K562 (cell line): ENCODE results near the gene CFAP221. TPM values are rescaled to one million over a fixed set of nuclear protein-coding genes. Genes with fewer than 3 reads are reported as not detected.

Source experiments
- ATAC-seq: fragments of 200-7000 bp; cut with Tn5 transposase; 3 replicates; pipeline ENCODE4 v1.9.1; 2020; ENCODE audit warnings: moderate library complexity
- BruUV-seq: library from RNA; stranded (reverse); fragments of 400-500 nt; replicated peaks from 2 replicates; lab custom pipeline; 2021; lab: Mats Ljungman, UMichigan
- CTCF ChIA-PET: fragments of 300-600 bp; formaldehyde crosslinking; extraction: SDS; loops from one replicate; lab custom pipeline; 2021; ENCODE audit warnings: low intra/inter-chr PET ratio; lab: Yijun Ruan, JAX
- POLR2A ChIA-PET: fragments of 300-600, 350-650 bp; sonication (Branson Sonifier 250); formaldehyde crosslinking; extraction: SDS; loops from one replicate; lab custom pipeline; 2021; ENCODE audit warnings: antibody characterized with exemption, inconsistent platforms; lab: Yijun Ruan, JAX
- DNase-seq, 4 experiments: peaks; one replicate each; pipeline versions ENCODE4 v3.0.0 to v3.0.0-alpha.2; 2011 to 2018; ENCODE audit warnings: low spot score in 3 of 4, mixed read lengths in 3 of 4; ENCODE audit errors: extremely low read depth in 1 of 4
- FAIRE-seq: peaks from 2 replicates; lab custom pipeline; 2011; peaks lifted over from hg19 to GRCh38; lab: Jason Lieb, UNC
- H2AFZ ChIP-seq: 2 replicates; pipeline ENCODE4 v1.6.0; 2011; ENCODE audit warnings: low read depth, low read length, control low read depth, inconsistent platforms
- H3K27ac ChIP-seq: fragments of 200-600 bp; 3 replicates; pipeline ENCODE4 v1.8.0; 2011; ENCODE audit warnings: low read depth, mild to moderate bottlenecking, control low read depth, inconsistent platforms, low read length, moderate library complexity, mixed read lengths; ENCODE audit errors: extremely low read depth
- H3K27me3 ChIP-seq, 2 experiments: fragments of 300-600 bp in 1 of 2; 2 replicates in 1 of 2; 3 replicates in 1 of 2; pipeline versions ENCODE4 v1.6.0 to v1.8.0; 2011; ENCODE audit warnings: inconsistent platforms in 2 of 2, low read length in 2 of 2, mild to moderate bottlenecking in 1 of 2, mixed read lengths in 1 of 2, moderate library complexity in 1 of 2; ENCODE audit not compliant: control insufficient read depth in 2 of 2, insufficient read depth in 2 of 2
- H3K36me3 ChIP-seq: fragments of 300-600 bp; 3 replicates; pipeline ENCODE4 v1.8.0; 2011; ENCODE audit warnings: mild to moderate bottlenecking, low read length, inconsistent platforms; ENCODE audit not compliant: control insufficient read depth, insufficient read depth
- H3K4me1 ChIP-seq, 2 experiments: fragments of 200-600 bp in 1 of 2; replicated peaks in 1 of 2; 2 replicates in 1 of 2; 3 replicates in 1 of 2; pipeline versions ENCODE4 v1.5.1 to v1.8.0; 2011; ENCODE audit warnings: inconsistent platforms in 2 of 2, low read length in 2 of 2, mild to moderate bottlenecking in 1 of 2, mixed read lengths in 1 of 2, moderate library complexity in 1 of 2; ENCODE audit not compliant: control insufficient read depth in 2 of 2, insufficient read depth in 2 of 2
- H3K4me2 ChIP-seq: 2 replicates; pipeline ENCODE4 v1.6.1; 2011; ENCODE audit warnings: low read length, control low read depth, inconsistent platforms, mixed read lengths; ENCODE audit not compliant: insufficient read depth
- H3K4me3 ChIP-seq: fragments of 200-600 bp; sonication (generic), shearing (Covaris generic); 2 replicates; pipeline ENCODE4 v1.5.1; 2016; ENCODE audit warnings: control low read depth, inconsistent platforms
- H3K79me2 ChIP-seq: fragments of 200-600 bp; 3 replicates; pipeline ENCODE4 v1.8.0; 2011; ENCODE audit warnings: low read length, inconsistent platforms; ENCODE audit not compliant: control insufficient read depth, insufficient read depth
- H3K9ac ChIP-seq, 2 experiments: 2 replicates each; pipeline versions ENCODE4 v1.6.0 to v1.6.1; 2011; ENCODE audit warnings: low read depth in 2 of 2, low read length in 2 of 2, control low read depth in 1 of 2, inconsistent platforms in 1 of 2, mild to moderate bottlenecking in 1 of 2, mixed read lengths in 1 of 2; ENCODE audit not compliant: insufficient read depth in 1 of 2
- H3K9me1 ChIP-seq: one replicate; pipeline ENCODE4 v1.6.0; 2011; ENCODE audit warnings: inconsistent platforms, mild to moderate bottlenecking, low read length, moderate library complexity; ENCODE audit not compliant: control insufficient read depth, insufficient read depth
- H3K9me3 ChIP-seq: replicated peaks from 2 replicates; pipeline ENCODE4 v1.5.1; 2011; ENCODE audit warnings: low read depth, low read length, inconsistent platforms; ENCODE audit not compliant: control insufficient read depth, insufficient read depth
- H4K20me1 ChIP-seq: replicated peaks from 2 replicates; pipeline ENCODE4 v1.6.1; 2011; ENCODE audit warnings: low read length, inconsistent platforms, mixed read lengths; ENCODE audit not compliant: control insufficient read depth, insufficient read depth
- CHD4 ChIP-seq: fragments of 200-600 bp; sonication (generic); IDR thresholded peaks from 3 replicates; pipeline ENCODE4 v1.6.1; 2012; ENCODE audit warnings: low read depth, mild to moderate bottlenecking, mixed read lengths, low read length, inconsistent platforms; ENCODE audit not compliant: insufficient read depth, insufficient replicate concordance, poor library complexity, severe bottlenecking
- HLTF ChIP-seq: fragments of 450-650 bp; IDR thresholded peaks from 2 replicates; pipeline ENCODE4 v1.6.1; 2016
- HSF4 ChIP-seq: fragments of 250-450 bp; sonication (Bioruptor Pico); IDR thresholded peaks from 2 replicates; pipeline ENCODE4 v2.1.2; 2022; ENCODE audit warnings: mild to moderate bottlenecking, moderate library complexity, borderline replicate concordance
- NR1H2 ChIP-seq: sonication (generic); formaldehyde crosslinking; IDR thresholded peaks from 2 replicates; pipeline ENCODE4 v1.4.0; 2020; ENCODE audit warnings: mild to moderate bottlenecking, missing genetic modification reagents
- PHTF2 ChIP-seq: fragments of 250-450 bp; sonication (Bioruptor Pico); IDR thresholded peaks from 2 replicates; pipeline ENCODE4 v1.5.0; 2021; ENCODE audit warnings: mild to moderate bottlenecking
- PRDM10 ChIP-seq: fragments of 450-650 bp; IDR thresholded peaks from 2 replicates; pipeline ENCODE4 v1.6.1; 2018; ENCODE audit not compliant: partially characterized antibody
- RBBP5 ChIP-seq: fragments of 200-600 bp; sonication (generic); IDR thresholded peaks from 2 replicates; pipeline ENCODE4 v1.6.1; 2012; ENCODE audit warnings: borderline replicate concordance, mild to moderate bottlenecking, low read length, control low read depth, inconsistent platforms; ENCODE audit not compliant: insufficient read depth, poor library complexity, severe bottlenecking
- RBM25 ChIP-seq: fragments of 200-400 bp; formaldehyde crosslinking; IDR thresholded peaks from 2 replicates; pipeline ENCODE4 v1.6.1; 2018; ENCODE audit warnings: low read length, low read depth, moderate library complexity; ENCODE audit not compliant: severe bottlenecking
- TSC22D4 ChIP-seq: fragments of 450-650 bp; IDR thresholded peaks from 2 replicates; pipeline ENCODE4 v1.6.1; 2016; ENCODE audit warnings: missing genetic modification characterization, missing biosample characterization, control low read depth
- ZC3H11A ChIP-seq: IDR thresholded peaks from 2 replicates; pipeline ENCODE4 v1.6.1; 2012; ENCODE audit warnings: low read depth, low read length, improper control_type of control experiment
- ZFP36 ChIP-seq: fragments of 150-350 bp; IDR thresholded peaks from 2 replicates; pipeline ENCODE4 v1.6.1; 2018; ENCODE audit warnings: low read length, low read depth; ENCODE audit not compliant: partially characterized antibody
- ZNF436 ChIP-seq: fragments of 250-450, 450-650 bp; sonication (Bioruptor Pico); formaldehyde crosslinking; IDR thresholded peaks from 2 replicates; pipeline ENCODE4 v1.7.0; 2020; ENCODE audit warnings: mild to moderate bottlenecking
- WGBS: fragments of 100-300 bp; shearing (Covaris generic); methylation state at CpG from one replicate; pipeline ENCODE4 v1.1.6; 2016; ENCODE audit warnings: low coverage, mixed read lengths; ENCODE audit not compliant: insufficient coverage; ENCODE audit errors: missing lambda C conversion rate; 5-methylcytosine and 5-hydroxymethylcytosine counted together
- in situ Hi-C: fragments of 300-500 bp; cut with MboI; formaldehyde crosslinking; loops from 4 replicates; pipeline ENCODE4 v1.15.0; 2018; ENCODE audit warnings: inconsistent platforms, mixed read lengths
- intact Hi-C: fragments of 100-400 bp; cut with micrococcal nuclease; formaldehyde crosslinking; loops from 2 replicates; pipeline ENCODE4 v1.14.2; 2022
- polyA plus RNA-seq, 8 experiments: library from polyadenylated mRNA; depleted of rRNA in 4 of 8; stranded (reverse) in 5 of 8; unstranded in 3 of 8; fragments of >200 nt; fragmentation: Nextera tagmentation in 2 of 8; fragmentation: Illumina TruSeq in 1 of 8; extraction: Ambion mirVana in 2 of 8; extraction: Trizol in 1 of 8; gene quantifications; 2 replicates each; pipeline versions ENCODE4 v1.2.1 to v1.2.3, GENCODE V29; 2011 to 2014; ENCODE audit warnings: inconsistent platforms in 1 of 8, missing spikeins in 1 of 8
- total RNA-seq, 7 experiments: library from RNA; depleted of rRNA in 6 of 7; stranded (reverse); fragments of >200 nt in 6 of 7; fragmentation: Illumina TruSeq in 2 of 7; extraction: Trizol in 2 of 7; gene quantifications; 2 replicates each; pipeline versions ENCODE4 v1.2.1 to v1.2.3, GENCODE V29; 2011 to 2021; ENCODE audit warnings: low replicate concordance in 1 of 7

CFAP221 gene
- total and polyA plus RNA-seq, 9 of the 15 experiments (the other 6 are each of a cell fraction or from before 2014, with no cell fraction given) = 0.09 to 1.4 (median 0.65) TPM

DNA sequence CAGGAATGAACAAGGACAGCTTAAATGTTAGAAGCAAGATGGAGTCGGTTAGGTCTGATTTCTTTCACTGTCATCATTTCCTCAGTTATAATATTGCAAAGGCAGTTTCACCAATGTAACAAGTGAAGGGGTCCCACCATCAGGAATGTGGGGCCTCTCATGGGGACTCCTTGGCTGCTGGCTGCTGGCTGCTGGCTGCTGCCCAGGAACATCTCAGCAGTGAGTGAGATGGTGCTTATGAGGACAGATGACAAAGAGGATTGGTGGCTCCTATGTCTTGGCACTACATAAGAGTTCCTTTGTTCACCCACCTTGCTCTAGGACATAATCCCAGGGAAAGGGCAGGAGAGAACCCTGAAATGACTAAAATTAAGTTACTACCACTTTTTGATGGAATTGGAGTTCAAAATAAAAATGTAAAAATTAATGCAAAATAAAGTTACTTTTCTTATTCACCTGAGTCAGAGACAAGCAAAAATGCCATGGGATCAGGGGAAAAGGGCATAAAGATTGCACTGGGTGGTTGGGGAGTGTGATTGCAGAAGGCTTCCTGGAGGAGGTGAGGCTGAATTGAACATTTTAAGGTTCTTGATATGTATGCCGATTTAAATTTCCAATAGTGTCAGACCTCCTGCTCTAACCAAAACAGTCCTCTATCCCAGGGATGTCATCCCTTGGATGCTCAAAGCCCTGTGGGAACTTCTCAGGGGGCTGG lies 158.1 kb downstream of the CFAP221 start:
- no peaks in the 10 kb centered on the region for H3K36me3 ChIP-seq
- no peaks in the 10 kb centered on the region for H4K20me1 ChIP-seq
- in situ Hi-C loops (no loop called here), intact Hi-C loops (loop anchor here (1.0 to 2.0 kb wide), 3 partner anchors 121 to 472 kb away; partner anchors contain the start of gene EPB41L5)
- H3K9ac ChIP-seq = no peak overlapping the region
- no peak overlapping the region for H3K4me2 ChIP-seq
- peaks cover 4% of the 10 kb centered on the region; the same call in 1 of the 2 replicates for H3K9me3 ChIP-seq
- H3K4me3 ChIP-seq = no peak overlapping the region
- CTCF ChIA-PET = interaction anchor here (1.0 to 1.4 kb wide), 5 partner anchors 121 to 611 kb away, joined by 3 to 9 read pairs (median 4); no protein-coding TSS in a partner anchor
- no peak overlapping the region for H3K27ac ChIP-seq
- H3K27me3 ChIP-seq = peaks cover 0 to 4% of the 10 kb centered on the region in 2 experiments; a peak in 2 of 5 replicates
- 41% methylated on average over 2 of the region's 2 CpGs for WGBS
- FAIRE-seq (no peak), DNase-seq (no peak), ATAC-seq (no peak)
- H3K79me2 ChIP-seq = no peaks in the 10 kb centered on the region
- H3K9me1 ChIP-seq = no peaks in the 10 kb centered on the region
- no TSS peak for BruUV-seq
- peaks cover 0 to 4% of the 10 kb centered on the region in 2 experiments; a peak in 2 of 5 replicates for H3K4me1 ChIP-seq
- no peak overlapping the region for H2AFZ ChIP-seq
- POLR2A ChIA-PET = interaction anchor here (0.6 to 1.3 kb wide), 4 partner anchors 10 to 474 kb away, joined by 3 to 4 read pairs (median 3); no protein-coding TSS in a partner anchor
- no peak for TF ChIP-seq NR1H2
- no peak for TF ChIP-seq PHTF2 (CRISPR knock-in tag)
- no peak for TF ChIP-seq HLTF
- no peak for TF ChIP-seq ZC3H11A
- peak; percentile 91 for TF ChIP-seq ZFP36
- TF ChIP-seq RBM25 = peak; percentile 71
- TF ChIP-seq PRDM10 = no peak
- no peak for TF ChIP-seq TSC22D4 (tag)
- no peak for TF ChIP-seq ZNF436 (CRISPR knock-in tag)
- TF ChIP-seq RBBP5 = no peak
- no peak for TF ChIP-seq HSF4 (CRISPR knock-in tag)
- TF ChIP-seq CHD4 = no peak
